ENCODE results near the gene MED12L.

MED12L gene

GRCh38 chr3:151262871-151263525, 177.5 kb downstream of the MED12L start:
- no peak for DNase-seq (ENCODE audit: low read depth)

GRCh38 chr3:151264605-151265004, 179.1 kb downstream of the MED12L start:
- DNase-seq (ENCODE audit: low read depth) = no peak

GRCh38 chr3:151265166-151265565, 179.7 kb downstream of the MED12L start:
- DNase-seq (ENCODE audit: low read depth) = no peak

- DNase-seq (ENCODE audit: low read depth) = no peak
Observed at GRCh38 chr3:151265866-151266265, 180.4 kb downstream of the MED12L start.

- DNase-seq (ENCODE audit: low read depth) = no peak
Observed at GRCh38 chr3:151267066-151267465, 181.6 kb downstream of the MED12L start.

GRCh38 chr3:151268267-151269235, 183.1 kb downstream of the MED12L start:
- no peak for DNase-seq (ENCODE audit: low read depth)

- DNase-seq (ENCODE audit: low read depth) = no peak
Observed at GRCh38 chr3:151269631-151270030, 184.2 kb downstream of the MED12L start.

GRCh38 chr3:151275091-151275490, 189.6 kb downstream of the MED12L start:
- no peak for DNase-seq (ENCODE audit: low read depth)

GRCh38 chr3:151276038-151276686, 190.7 kb downstream of the MED12L start:
- no peak for DNase-seq (ENCODE audit: low read depth)

GRCh38 chr3:151276687-151277042, 191.2 kb downstream of the MED12L start:
- DNase-seq (ENCODE audit: low read depth) = no peak

- no peak for DNase-seq (ENCODE audit: low read depth)
Observed at GRCh38 chr3:151278230-151278629, 192.8 kb downstream of the MED12L start, which contains the start of gene P2RY14. Gene P2RY14 (minus strand): TSS chr3:151278542. CDS start chr3:151214316, 64,226 bp downstream.

GRCh38 chr3:151281671-151282324, 196.3 kb downstream of the MED12L start:
- DNase-seq (ENCODE audit: low read depth) = no peak

GRCh38 chr3:151282921-151283320, 197.5 kb downstream of the MED12L start:
- no peak for DNase-seq (ENCODE audit: low read depth)

- DNase-seq (ENCODE audit: low read depth) = no peak
Observed at GRCh38 chr3:151283387-151283786, 197.9 kb downstream of the MED12L start.

- no peak for DNase-seq (ENCODE audit: low read depth)
Observed at GRCh38 chr3:151283907-151284461, 198.5 kb downstream of the MED12L start.

GRCh38 chr3:151285940-151286339, 200.5 kb downstream of the MED12L start:
- no peak for DNase-seq (ENCODE audit: low read depth)

- no peak for DNase-seq (ENCODE audit: low read depth)
Observed at GRCh38 chr3:151289445-151289844, 204.0 kb downstream of the MED12L start.

GRCh38 chr3:151290673-151291072, 205.2 kb downstream of the MED12L start:
- DNase-seq (ENCODE audit: low read depth) = no peak

- DNase-seq (ENCODE audit: low read depth) = no peak
Observed at GRCh38 chr3:151293127-151293526, 207.7 kb downstream of the MED12L start.

GRCh38 chr3:151296226-151296625, 210.8 kb downstream of the MED12L start:
- DNase-seq (ENCODE audit: low read depth) = no peak

GRCh38 chr3:151297429-151297828, 212.0 kb downstream of the MED12L start:
- no peak for DNase-seq (ENCODE audit: low read depth)

GRCh38 chr3:151299006-151299405, 213.5 kb downstream of the MED12L start:
- DNase-seq (ENCODE audit: low read depth) = no peak

All from CMK (cell line).